ENCODE results near the gene PACSIN1. TPM values are rescaled to one million over a fixed set of nuclear protein-coding genes. Genes with fewer than 3 reads are reported as not detected.
"Not testable (repeated sequence)": the region's sequence is repeated elsewhere in the genome, so short reads cannot be mapped to it uniquely, and the experiment has no call there.

PACSIN1 gene
- total RNA-seq, 1 experiment from 2014 or later = not detected

GRCh38 chr6:34463849-34464248 lies 2.0 kb upstream of the PACSIN1 start:
- peaks cover 14% of the 10 kb centered on the region for H3K27me3 ChIP-seq (replicated peaks)
- H3K9me3 ChIP-seq (replicated peaks) = no peaks in the 10 kb centered on the region
- H3K27ac ChIP-seq = no peak overlapping the region
- no peaks in the 10 kb centered on the region for H3K36me3 ChIP-seq
- no peak for DNase-seq (ENCODE audit: low read depth in 1 of 2, low spot score in 2 of 2)
- peaks cover 5% of the 10 kb centered on the region for H3K4me1 ChIP-seq (replicated peaks)
- H3K4me3 ChIP-seq = no peak overlapping the region

- Histone ChIP-seq H3K36me3 (no peaks in the 10 kb centered on the region), H3K4me3 (no peak overlapping the region), H3K27ac (no peak overlapping the region), H3K4me1 (replicated peaks) (peaks cover 5% of the 10 kb centered on the region), H3K27me3 (replicated peaks) (peaks cover 14% of the 10 kb centered on the region), H3K9me3 (replicated peaks) (no peaks in the 10 kb centered on the region)
- DNase-seq (ENCODE audit: low read depth in 1 of 2, low spot score in 2 of 2) = no peak
These were observed 638 bp downstream of the PACSIN1 start for GRCh38 chr6:34466242-34467185.

DNA sequence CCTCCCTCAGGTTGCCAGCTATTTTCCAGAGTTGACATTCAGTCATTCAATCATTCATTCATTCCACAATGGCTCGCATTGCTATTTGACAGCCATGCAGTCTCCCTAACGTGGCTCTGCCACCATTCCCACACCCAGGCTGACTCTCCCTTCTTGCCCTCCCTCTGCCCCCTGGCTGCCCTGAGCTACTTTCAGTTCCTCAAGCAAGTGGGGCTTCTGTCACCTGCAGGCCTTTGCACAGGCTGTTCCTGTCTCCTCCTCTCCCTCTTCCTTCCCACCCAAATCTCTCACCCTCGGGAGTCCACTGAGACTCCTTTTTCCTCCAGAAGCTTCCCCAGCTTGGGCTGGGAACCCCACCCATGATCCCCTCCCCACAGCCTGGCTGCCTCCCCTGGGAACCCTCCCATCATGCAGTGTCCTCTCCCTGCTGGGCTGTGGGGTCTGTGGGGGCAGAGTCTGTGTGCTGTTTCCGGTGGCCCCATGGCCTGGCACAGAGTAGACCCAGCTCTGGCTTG lies 2.6 kb downstream of the PACSIN1 start:
- peaks cover 14% of the 10 kb centered on the region for H3K27me3 ChIP-seq (replicated peaks)
- H3K27ac ChIP-seq = no peak overlapping the region
- no peaks in the 10 kb centered on the region for H3K36me3 ChIP-seq
- no peak overlapping the region for H3K4me3 ChIP-seq
- H3K4me1 ChIP-seq (replicated peaks) = peaks cover 3% of the 10 kb centered on the region
- H3K9me3 ChIP-seq (replicated peaks) = no peaks in the 10 kb centered on the region
- no peak for DNase-seq (ENCODE audit: low read depth in 1 of 2, low spot score in 2 of 2)

DNA sequence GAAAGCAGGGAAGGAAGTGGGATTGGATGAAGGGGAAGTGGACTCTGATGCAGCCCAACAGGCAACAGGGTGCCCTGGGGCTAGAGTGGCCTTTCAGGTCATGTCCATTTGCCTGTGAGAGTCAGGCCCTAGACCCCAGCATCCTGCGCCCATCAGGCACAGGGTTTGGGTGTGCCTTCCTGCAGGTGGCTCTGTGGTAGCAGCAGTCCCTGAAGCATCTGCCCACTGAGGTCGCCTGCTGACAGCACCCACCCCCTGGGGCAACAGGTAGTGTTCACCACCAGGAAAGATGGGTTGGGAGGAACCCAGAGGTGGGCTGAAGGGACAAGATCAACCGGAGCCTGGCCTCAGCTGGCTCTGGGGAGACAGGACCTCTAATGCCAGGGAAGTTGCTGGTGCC lies 3.6 kb downstream of the PACSIN1 start:
- H3K4me1 ChIP-seq (replicated peaks) = peaks cover 3% of the 10 kb centered on the region
- no peaks in the 10 kb centered on the region for H3K36me3 ChIP-seq

DNA sequence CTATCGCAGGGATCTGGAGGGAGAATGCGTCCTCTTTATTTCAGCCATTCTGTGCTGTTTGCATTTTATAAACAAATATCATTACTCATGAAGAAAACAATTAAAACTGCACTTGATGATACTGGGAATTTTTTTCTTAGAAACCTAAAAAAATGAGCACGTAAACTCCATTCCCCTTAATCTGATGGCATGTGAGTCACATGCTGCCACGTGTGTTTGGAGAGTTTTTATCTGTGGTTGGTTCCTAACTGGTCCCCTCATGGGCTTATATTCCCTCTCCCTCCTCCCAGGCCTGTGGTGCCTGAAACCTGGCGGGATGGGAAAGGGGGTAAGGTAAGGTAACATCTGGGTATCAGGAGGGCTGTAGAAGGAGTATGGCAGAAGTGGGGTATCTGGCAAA lies 6.5 kb downstream of the PACSIN1 start:
- Histone ChIP-seq H3K4me3 (no peak overlapping the region), H3K4me1 (replicated peaks) (peaks cover 15% of the 10 kb centered on the region), H3K27ac (no peak overlapping the region), H3K9me3 (replicated peaks) (no peaks in the 10 kb centered on the region; the same call in 1 of the 2 replicates), H3K27me3 (replicated peaks) (no peaks in the 10 kb centered on the region), H3K36me3 (no peaks in the 10 kb centered on the region)
- DNase-seq (ENCODE audit: low read depth in 1 of 2, low spot score in 2 of 2) = no peak

More for the DNA sequence above, 3.6 kb downstream of the PACSIN1 start:
- no peak overlapping the region for H3K4me3 ChIP-seq
- H3K9me3 ChIP-seq (replicated peaks) = no peaks in the 10 kb centered on the region
- H3K27me3 ChIP-seq (replicated peaks) = peaks cover 14% of the 10 kb centered on the region
- no peak overlapping the region for H3K27ac ChIP-seq
- no peak for DNase-seq (ENCODE audit: low read depth in 1 of 2, low spot score in 2 of 2)

GRCh38 chr6:34473967-34474366 lies 8.1 kb downstream of the PACSIN1 start:
- no peak for DNase-seq (ENCODE audit: low read depth in 1 of 2, low spot score in 2 of 2)
- H3K27me3 ChIP-seq (replicated peaks) = no peaks in the 10 kb centered on the region
- H3K27ac ChIP-seq = no peak overlapping the region
- no peak overlapping the region for H3K4me3 ChIP-seq
- no peaks in the 10 kb centered on the region for H3K36me3 ChIP-seq
- H3K9me3 ChIP-seq (replicated peaks) = no peaks in the 10 kb centered on the region; the same call in 1 of the 2 replicates
- H3K4me1 ChIP-seq (replicated peaks) = peaks cover 15% of the 10 kb centered on the region

- no peak overlapping the region for H3K4me3 ChIP-seq
- H3K9me3 ChIP-seq (replicated peaks) = no peaks in the 10 kb centered on the region; the same call in 1 of the 2 replicates
- peak overlapping the region; percentile 47 for H3K27ac ChIP-seq
- peaks cover 15% of the 10 kb centered on the region for H3K4me1 ChIP-seq (replicated peaks)
- H3K27me3 ChIP-seq (replicated peaks) = no peaks in the 10 kb centered on the region
- no peaks in the 10 kb centered on the region for H3K36me3 ChIP-seq
- no peak for DNase-seq (ENCODE audit: low read depth in 1 of 2, low spot score in 2 of 2)
These were observed 8.9 kb downstream of the PACSIN1 start for GRCh38 chr6:34474754-34475153.

DNA sequence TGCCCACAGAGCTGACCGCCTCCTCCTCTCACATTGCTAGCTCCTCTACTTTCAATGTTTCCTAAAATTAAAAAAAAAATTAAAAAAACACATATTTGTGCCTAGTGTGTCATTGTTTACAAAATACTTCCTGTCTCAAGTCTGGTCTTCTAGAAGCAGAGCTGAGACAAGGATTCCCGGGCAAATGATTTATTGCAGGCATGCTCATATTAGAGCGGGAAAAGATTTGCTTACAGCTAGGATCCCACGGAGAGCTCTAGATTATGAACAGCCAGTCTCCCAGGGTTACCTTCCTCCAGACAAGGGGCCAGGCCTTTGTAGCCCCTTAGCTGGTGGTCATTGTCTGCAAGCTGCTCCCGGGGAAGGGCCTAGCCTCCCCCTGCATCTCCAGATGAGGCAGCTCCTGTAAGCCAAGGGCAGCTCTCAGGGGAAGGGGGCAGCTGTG lies 9.4 kb downstream of the PACSIN1 start:
- Histone ChIP-seq H3K27me3 (replicated peaks) (no peaks in the 10 kb centered on the region), H3K4me3 (no peak overlapping the region)
- peak in 1 of 2 experiments; percentile 73 for DNase-seq (ENCODE audit: low read depth in 1 of 2, low spot score in 2 of 2)

DNA sequence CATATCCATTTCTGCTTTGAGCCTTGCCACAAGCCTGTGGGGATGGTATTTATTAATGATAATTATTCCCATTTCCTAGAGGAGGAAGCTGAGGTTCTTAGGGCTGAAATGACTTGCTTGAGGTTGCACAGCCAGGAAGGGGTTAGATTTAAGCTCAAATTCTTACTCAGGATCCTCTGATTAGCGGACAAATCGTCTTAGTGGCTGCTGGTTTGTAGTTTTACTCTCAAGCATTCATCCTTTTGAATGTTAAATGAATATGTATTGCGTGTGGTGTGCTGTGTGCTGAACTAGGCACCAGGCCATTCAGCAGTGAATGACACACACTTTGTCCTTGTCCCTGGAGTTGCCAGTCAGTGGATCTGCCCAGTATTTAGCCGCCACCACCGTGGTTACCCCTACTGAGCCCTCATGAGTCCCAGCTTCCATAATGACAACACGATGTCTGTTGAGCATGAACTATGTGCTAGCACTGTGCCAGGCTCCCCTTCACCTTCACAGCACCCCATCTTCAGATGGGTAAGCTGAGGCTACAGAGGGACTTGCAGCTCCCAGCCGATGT lies 10.0 kb downstream of the PACSIN1 start:
- Histone ChIP-seq H3K4me3 (no peak overlapping the region), H3K36me3 (no peaks in the 10 kb centered on the region), H3K4me1 (replicated peaks) (peaks cover 15% of the 10 kb centered on the region), H3K27ac (peak overlapping the region; percentile 47), H3K27me3 (replicated peaks) (no peaks in the 10 kb centered on the region), H3K9me3 (replicated peaks) (no peaks in the 10 kb centered on the region; the same call in 1 of the 2 replicates)
- DNase-seq (ENCODE audit: low read depth in 1 of 2, low spot score in 2 of 2) = no peak

More for the DNA sequence above, 9.4 kb downstream of the PACSIN1 start:
- H3K36me3 ChIP-seq = no peaks in the 10 kb centered on the region
- peaks cover 15% of the 10 kb centered on the region for H3K4me1 ChIP-seq (replicated peaks)
- H3K27ac ChIP-seq = peak overlapping the region; percentile 47
- H3K9me3 ChIP-seq (replicated peaks) = no peaks in the 10 kb centered on the region; the same call in 1 of the 2 replicates

- Histone ChIP-seq H3K27ac (no peak overlapping the region), H3K27me3 (replicated peaks) (no peaks in the 10 kb centered on the region), H3K4me1 (replicated peaks) (peaks cover 15% of the 10 kb centered on the region), H3K4me3 (no peak overlapping the region), H3K36me3 (no peaks in the 10 kb centered on the region), H3K9me3 (replicated peaks) (no peaks in the 10 kb centered on the region; the same call in 1 of the 2 replicates)
- DNase-seq (ENCODE audit: low read depth in 1 of 2, low spot score in 2 of 2) = no peak
These were observed 10.6 kb downstream of the PACSIN1 start for GRCh38 chr6:34476447-34476846.

DNA sequence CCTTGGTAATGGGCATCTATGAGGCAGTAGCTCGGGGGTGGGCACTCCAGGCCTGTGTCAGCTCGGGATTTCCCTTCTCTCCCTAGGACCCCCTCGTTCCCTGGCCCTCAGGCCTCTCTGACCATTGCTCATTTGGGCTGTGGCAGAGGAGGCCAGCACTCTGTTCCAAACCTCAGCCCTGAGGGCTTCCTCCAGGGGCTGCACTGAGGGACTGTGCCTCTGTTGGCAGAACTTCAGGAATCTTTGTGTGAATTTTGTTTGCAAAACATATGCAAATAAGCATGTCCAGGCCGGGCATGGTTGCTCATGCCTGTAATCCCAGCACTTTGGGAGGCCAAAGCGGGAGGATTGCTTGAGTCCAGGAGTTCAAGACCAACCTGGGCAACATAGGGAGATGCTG lies 11.0 kb downstream of the PACSIN1 start:
- Histone ChIP-seq H3K4me3 (no peak overlapping the region), H3K27me3 (replicated peaks) (no peaks in the 10 kb centered on the region), H3K36me3 (no peaks in the 10 kb centered on the region), H3K9me3 (replicated peaks) (no peaks in the 10 kb centered on the region; the same call in 1 of the 2 replicates), H3K27ac (no peak overlapping the region), H3K4me1 (replicated peaks) (peaks cover 15% of the 10 kb centered on the region)
- DNase-seq (ENCODE audit: low read depth in 1 of 2, low spot score in 2 of 2) = no peak

DNA sequence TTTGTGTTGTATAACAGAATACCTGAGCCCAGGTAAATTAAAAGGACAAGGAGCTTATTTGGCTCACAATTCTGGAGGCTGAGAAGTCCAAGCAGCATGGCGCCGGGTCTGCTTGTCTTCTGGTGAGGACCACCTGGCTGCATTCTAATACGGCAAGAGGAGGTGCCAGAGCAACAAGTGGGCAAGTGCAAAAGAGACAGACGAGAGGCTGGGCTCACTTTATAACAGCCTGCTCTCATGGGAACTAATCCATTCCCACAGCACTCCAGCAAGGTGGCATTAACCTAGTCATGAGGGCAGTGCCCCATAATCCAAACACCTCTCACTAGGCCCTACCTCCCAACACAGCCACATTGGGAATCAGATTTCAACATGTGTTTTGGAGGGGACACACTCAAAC lies 12.9 kb downstream of the PACSIN1 start:
- Histone ChIP-seq H3K27ac (no peak overlapping the region), H3K36me3 (no peaks in the 10 kb centered on the region), H3K9me3 (replicated peaks) (no peaks in the 10 kb centered on the region; the same call in 1 of the 2 replicates), H3K27me3 (replicated peaks) (no peaks in the 10 kb centered on the region), H3K4me3 (no peak overlapping the region), H3K4me1 (replicated peaks) (peaks cover 12% of the 10 kb centered on the region)
- no peak for DNase-seq (ENCODE audit: low read depth in 1 of 2, low spot score in 2 of 2)

- H3K4me3 ChIP-seq; H3K36me3 ChIP-seq; H3K9me3 ChIP-seq (replicated peaks); H3K27ac ChIP-seq; DNase-seq (ENCODE audit: low read depth in 1 of 2, low spot score in 2 of 2); H3K27me3 ChIP-seq (replicated peaks); H3K4me1 ChIP-seq (replicated peaks): not testable (repeated sequence)
These were observed 17.9 kb downstream of the PACSIN1 start for GRCh38 chr6:34483781-34484180.

- DNase-seq (ENCODE audit: low read depth in 1 of 2, low spot score in 2 of 2) = no peak
- Histone ChIP-seq H3K36me3 (no peaks in the 10 kb centered on the region), H3K27ac (no peak overlapping the region), H3K9me3 (replicated peaks) (no peaks in the 10 kb centered on the region), H3K4me1 (replicated peaks) (no peaks in the 10 kb centered on the region), H3K4me3 (no peak overlapping the region), H3K27me3 (replicated peaks) (no peaks in the 10 kb centered on the region)
These were observed 18.5 kb downstream of the PACSIN1 start for GRCh38 chr6:34484391-34484790.

Measured in SJSA1 (cell line).